ENCODE measurements around the gene PLS3. TPM values are rescaled to one million over a fixed set of nuclear protein-coding genes. Genes with fewer than 3 reads are reported as not detected.

PLS3 gene
- total RNA-seq, 4 donors from 2014 or later: 129 to 202 (median 171) TPM

DNA sequence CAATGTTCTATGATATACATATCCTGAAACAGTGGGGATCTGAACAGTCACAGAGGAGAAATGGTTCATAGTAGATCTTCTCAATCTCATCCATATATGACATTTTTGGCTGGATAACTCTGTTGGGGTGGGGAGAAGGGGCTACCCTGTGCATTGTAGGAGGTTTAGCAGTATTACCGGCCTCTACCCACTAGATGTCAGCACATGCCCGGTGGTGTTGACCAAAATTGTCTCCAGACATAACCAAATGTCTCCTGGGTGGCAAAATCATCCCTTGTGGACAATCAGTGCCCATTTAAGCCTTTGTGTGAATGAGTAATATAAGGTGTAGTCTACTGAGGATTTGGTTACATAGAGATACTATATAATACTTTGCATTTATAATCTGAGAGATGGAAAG, 89.9 kb downstream of the PLS3 start:
- intact Hi-C loops (cut with DNase I; ENCODE audit: low total_unique reads): no loop called here

DNA sequence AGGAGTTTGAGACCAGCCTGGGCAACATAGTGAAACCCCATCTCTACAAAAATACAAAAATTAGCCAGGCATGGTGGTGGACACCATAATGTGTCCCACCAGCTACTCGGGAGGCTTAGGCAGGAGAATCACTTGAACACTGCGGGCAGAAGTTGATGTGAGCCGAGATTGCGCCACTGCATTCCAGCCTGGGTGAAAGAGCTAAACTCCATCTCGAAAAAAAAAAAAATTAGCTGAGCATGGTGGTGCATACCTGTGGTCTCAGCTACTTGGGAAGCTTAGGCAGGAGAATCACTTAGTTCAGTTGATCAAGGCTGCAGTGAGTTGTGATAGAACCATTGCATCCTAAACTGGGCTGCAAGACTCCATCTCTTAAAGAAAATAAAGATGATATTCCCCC, 91.2 kb downstream of the PLS3 start:
- no peak for TF ChIP-seq POLR2A (IDR thresholded peaks at IDR 0.05)
- TF ChIP-seq, protein P1, sequence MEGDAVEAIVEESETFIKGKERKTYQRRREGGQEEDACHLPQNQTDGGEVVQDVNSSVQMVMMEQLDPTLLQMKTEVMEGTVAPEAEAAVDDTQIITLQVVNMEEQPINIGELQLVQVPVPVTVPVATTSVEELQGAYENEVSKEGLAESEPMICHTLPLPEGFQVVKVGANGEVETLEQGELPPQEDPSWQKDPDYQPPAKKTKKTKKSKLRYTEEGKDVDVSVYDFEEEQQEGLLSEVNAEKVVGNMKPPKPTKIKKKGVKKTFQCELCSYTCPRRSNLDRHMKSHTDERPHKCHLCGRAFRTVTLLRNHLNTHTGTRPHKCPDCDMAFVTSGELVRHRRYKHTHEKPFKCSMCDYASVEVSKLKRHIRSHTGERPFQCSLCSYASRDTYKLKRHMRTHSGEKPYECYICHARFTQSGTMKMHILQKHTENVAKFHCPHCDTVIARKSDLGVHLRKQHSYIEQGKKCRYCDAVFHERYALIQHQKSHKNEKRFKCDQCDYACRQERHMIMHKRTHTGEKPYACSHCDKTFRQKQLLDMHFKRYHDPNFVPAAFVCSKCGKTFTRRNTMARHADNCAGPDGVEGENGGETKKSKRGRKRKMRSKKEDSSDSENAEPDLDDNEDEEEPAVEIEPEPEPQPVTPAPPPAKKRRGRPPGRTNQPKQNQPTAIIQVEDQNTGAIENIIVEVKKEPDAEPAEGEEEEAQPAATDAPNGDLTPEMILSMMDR (IDR thresholded peaks at IDR 0.05): no peak
- intact Hi-C loops (cut with DNase I; ENCODE audit: low total_unique reads): no loop called here
- no peak for DNase-seq (ENCODE audit: low spot score in 2 of 2)
- no peak overlapping the region for H3K4me3 ChIP-seq (ENCODE audit: low read depth, poor library complexity, severe bottlenecking)
- WGBS, 2 donors: 87 to 89% methylated on average over 5 of the region's 5 CpGs

More for the DNA sequence above, 89.9 kb downstream of the PLS3 start:
- no peak for DNase-seq (ENCODE audit: low spot score in 2 of 2)
- no peak overlapping the region for H3K4me3 ChIP-seq (ENCODE audit: low read depth, poor library complexity, severe bottlenecking)
- TF ChIP-seq, protein P1 (IDR thresholded peaks at IDR 0.05): no peak
- TF ChIP-seq POLR2A (IDR thresholded peaks at IDR 0.05): no peak
- 0 to 2% methylated on average over 2 of the region's 2 CpGs for WGBS, 2 donors

DNA sequence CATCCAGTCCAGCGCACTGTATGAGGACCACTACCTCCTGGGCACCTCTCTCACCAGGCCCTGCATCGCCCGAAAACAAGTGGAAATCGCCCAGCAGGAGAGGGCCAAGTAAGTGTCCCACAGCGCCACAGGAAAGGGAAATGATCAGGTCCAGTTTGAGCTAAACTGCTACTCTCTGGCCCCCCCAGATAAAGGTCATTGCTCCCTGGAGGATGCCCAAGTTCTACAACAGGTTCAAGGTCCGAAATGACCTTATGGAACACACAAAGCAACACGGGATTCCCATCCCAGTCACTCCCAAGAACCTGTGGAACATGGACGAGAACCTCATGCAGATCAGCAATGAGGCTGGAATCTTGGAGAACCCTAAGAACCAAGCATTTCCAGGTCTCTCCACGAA, 104.1 kb downstream of the PLS3 start:
- no peak overlapping the region for H3K4me3 ChIP-seq (ENCODE audit: low read depth, poor library complexity, severe bottlenecking)
- intact Hi-C loops (cut with DNase I; ENCODE audit: low total_unique reads): no loop called here
- WGBS, 2 donors: 87 to 94% methylated on average over 7 to 9 of the region's 9 CpGs
- DNase-seq (ENCODE audit: low spot score in 2 of 2): no peak
- TF ChIP-seq, protein P1 (IDR thresholded peaks at IDR 0.05): no peak
- TF ChIP-seq POLR2A (IDR thresholded peaks at IDR 0.05): no peak

DNA sequence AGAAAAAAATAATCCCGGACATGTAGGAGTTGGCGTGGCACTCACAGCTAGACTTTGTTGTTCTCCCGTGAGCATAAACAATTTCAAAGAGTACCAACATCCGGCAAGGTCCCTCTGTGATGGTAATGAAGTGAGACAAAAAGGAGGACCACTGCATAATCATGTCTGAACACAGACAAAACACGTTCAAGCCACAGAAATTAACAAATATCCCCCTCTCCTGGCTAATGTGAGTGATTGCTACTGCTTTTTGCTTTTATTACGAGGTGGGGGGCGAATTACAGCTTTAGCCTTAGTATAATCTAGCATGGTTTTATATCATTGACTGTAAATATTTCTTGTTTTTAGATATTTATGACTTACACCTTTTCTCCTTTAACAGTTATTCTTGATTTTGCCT, 118.5 kb downstream of the PLS3 start:
- no peak for DNase-seq (ENCODE audit: low spot score in 2 of 2)
- TF ChIP-seq, protein P1 (IDR thresholded peaks at IDR 0.05): no peak
- no peak for TF ChIP-seq POLR2A (IDR thresholded peaks at IDR 0.05)
- WGBS, 2 donors: 10 to 14% methylated on average over 7 of the region's 7 CpGs
- no peak overlapping the region for H3K4me3 ChIP-seq (ENCODE audit: low read depth, poor library complexity, severe bottlenecking)
- intact Hi-C loops (cut with DNase I; ENCODE audit: low total_unique reads): no loop called here

DNA sequence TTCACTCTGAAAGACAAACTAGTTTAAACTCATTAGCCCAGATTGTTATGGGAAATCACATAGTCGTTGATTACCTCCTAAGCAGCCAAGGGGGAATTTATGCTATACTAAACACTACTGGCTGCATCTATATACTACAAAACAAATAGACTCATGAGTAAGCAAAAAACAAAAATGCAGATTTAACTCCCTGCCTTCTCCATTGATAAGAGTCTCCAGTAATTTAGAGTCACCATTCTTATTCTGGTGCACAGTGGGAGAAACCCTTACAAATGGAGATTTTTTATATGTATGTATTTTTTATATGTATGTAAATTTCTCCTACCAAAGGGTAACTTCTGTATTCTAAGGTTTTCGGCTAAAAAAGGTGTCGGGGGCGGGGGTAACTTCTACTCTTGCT, 126.6 kb downstream of the PLS3 start:
- intact Hi-C loops (cut with DNase I; ENCODE audit: low total_unique reads): no loop called here
- WGBS, 2 donors: 43 to 47% methylated on average over 4 of the region's 4 CpGs
- no peak overlapping the region for H3K4me3 ChIP-seq (ENCODE audit: low read depth, poor library complexity, severe bottlenecking)
- DNase-seq (ENCODE audit: low spot score in 2 of 2): no peak
- no peak for TF ChIP-seq POLR2A (IDR thresholded peaks at IDR 0.05)
- TF ChIP-seq, protein P1 (IDR thresholded peaks at IDR 0.05): no peak

DNA sequence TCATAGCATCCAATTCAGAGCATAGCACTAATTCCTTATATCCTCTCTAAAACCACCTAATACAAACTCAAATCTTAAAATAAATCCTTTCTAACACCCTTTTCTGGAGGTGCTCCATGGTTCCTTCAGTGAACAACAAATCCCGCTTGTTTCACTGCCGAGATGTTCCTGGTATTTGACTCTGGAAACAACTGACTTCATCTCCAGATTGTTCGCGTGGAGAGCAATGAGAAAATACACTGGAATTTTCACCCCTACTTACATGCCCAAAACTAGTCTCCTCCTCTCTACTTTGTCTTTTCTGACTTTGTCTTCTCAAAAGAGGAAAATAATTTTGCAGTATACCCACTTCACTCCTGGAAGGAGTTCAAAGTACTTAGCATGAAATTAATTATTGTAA, 129.0 kb downstream of the PLS3 start:
- intact Hi-C loops (cut with DNase I; ENCODE audit: low total_unique reads): no loop called here
- 62 to 66% methylated on average over 4 of the region's 4 CpGs for WGBS, 2 donors
- TF ChIP-seq, protein P1 (IDR thresholded peaks at IDR 0.05): no peak
- no peak for TF ChIP-seq POLR2A (IDR thresholded peaks at IDR 0.05)
- no peak for DNase-seq (ENCODE audit: low spot score in 2 of 2)
- H3K4me3 ChIP-seq (ENCODE audit: low read depth, poor library complexity, severe bottlenecking): no peak overlapping the region

All from lower leg skin (tissue), 4 donors.